PC-3 (cell line): ENCODE results near the gene UGT1A10. TPM values are rescaled to one million over a fixed set of nuclear protein-coding genes. Genes with fewer than 3 reads are reported as not detected.
"Not testable (repeated sequence)": the region's sequence is repeated elsewhere in the genome, so short reads cannot be mapped to it uniquely, and the experiment has no call there.

ENCODE experiments used
- ATAC-seq: fragments of 200-7000 bp; cut with Tn5 transposase; 2 replicates; pipeline ENCODE4 v1.9.1; 2020; ENCODE audit warnings: mild to moderate bottlenecking, moderate library complexity
- BruUV-seq: library from RNA; stranded (reverse); fragments of 400-500 nt; replicated peaks from 2 replicates; lab custom pipeline; 2021; lab: Mats Ljungman, UMichigan
- CTCF ChIA-PET: fragments of 300-600 bp; sonication (Branson Sonifier 250); formaldehyde crosslinking; loops from one replicate; lab custom pipeline; 2022; ENCODE audit warnings: antibody characterized with exemption; lab: Charles Lee
- POLR2A ChIA-PET: fragments of 300-600 bp; sonication (Branson Sonifier 250); formaldehyde crosslinking; loops from one replicate; lab custom pipeline; 2022; ENCODE audit warnings: antibody characterized with exemption; ENCODE audit not compliant: unreplicated experiment; lab: Charles Lee
- DNase-seq: peaks from one replicate; pipeline ENCODE4 v3.0.0-alpha.2; 2015
- H2AFZ ChIP-seq: fragments of 300-600 bp; sonication (generic); 2 replicates; pipeline ENCODE4 v1.6.0; 2016; ENCODE audit warnings: antibody characterized with exemption, low read length
- H3F3A ChIP-seq: fragments of 300-600 bp; sonication (generic); one replicate; pipeline ENCODE4 v1.6.0; 2017; ENCODE audit warnings: antibody characterized with exemption, low read length, control low read depth, mild to moderate bottlenecking; ENCODE audit not compliant: unreplicated experiment
- H3K27ac ChIP-seq: fragments of 300-600 bp; sonication (generic); 2 replicates; pipeline ENCODE4 v1.5.1; 2016; ENCODE audit warnings: mild to moderate bottlenecking, low read length
- H3K27me3 ChIP-seq: fragments of 300-600 bp; sonication (generic); 2 replicates; pipeline ENCODE4 v1.6.1; 2016; ENCODE audit warnings: low read length, mixed read lengths
- H3K36me3 ChIP-seq: fragments of 300-600 bp; sonication (generic); 2 replicates; pipeline ENCODE4 v1.6.1; 2016; ENCODE audit warnings: low read depth, mixed run types, low read length, mixed read lengths
- H3K4me1 ChIP-seq: fragments of 300-600 bp; sonication (generic); 2 replicates; pipeline ENCODE4 v1.5.1; 2016; ENCODE audit warnings: low read length; ENCODE audit not compliant: insufficient read depth
- H3K4me2 ChIP-seq: fragments of 300-600 bp; sonication (generic); 2 replicates; pipeline ENCODE4 v1.6.0; 2016; ENCODE audit warnings: low read length
- H3K4me3 ChIP-seq: fragments of 300-600 bp; sonication (generic); 2 replicates; pipeline ENCODE4 v1.5.1; 2016; ENCODE audit warnings: mild to moderate bottlenecking, low read length, mixed read lengths
- H3K79me2 ChIP-seq: fragments of 300-600 bp; sonication (generic); 2 replicates; pipeline ENCODE4 v1.6.1; 2017; ENCODE audit warnings: low read length, mixed read lengths
- H3K9ac ChIP-seq: fragments of 300-600 bp; sonication (generic); 2 replicates; pipeline ENCODE4 v1.6.0; 2016; ENCODE audit warnings: mild to moderate bottlenecking, low read length
- H3K9me2 ChIP-seq: fragments of 300-600 bp; sonication (generic); replicated peaks from 2 replicates; pipeline ENCODE4 v1.6.1; 2016; ENCODE audit warnings: mixed run types, low read length, mixed read lengths
- H3K9me3 ChIP-seq: fragments of 300-600 bp; sonication (generic); 2 replicates; pipeline ENCODE4 v1.6.1; 2016; ENCODE audit warnings: low read length, mixed read lengths
- H4K20me1 ChIP-seq: fragments of 300-600 bp; sonication (generic); 2 replicates; pipeline ENCODE4 v1.6.1; 2016; ENCODE audit warnings: low read length, mixed read lengths
- CTCF ChIP-seq: fragments of 300-600 bp; sonication (generic); conservative IDR thresholded peaks from 2 replicates; pipeline ENCODE4 v1.5.1; 2017; ENCODE audit warnings: antibody characterized with exemption, low read depth, mild to moderate bottlenecking, low read length
- EZH2 ChIP-seq: fragments of 300-600 bp; sonication (generic); IDR thresholded peaks from one replicate; pipeline ENCODE4 v1.6.1; 2017; ENCODE audit warnings: antibody characterized with exemption, mild to moderate bottlenecking, low read length; ENCODE audit not compliant: unreplicated experiment
- EZH2phosphoT487 ChIP-seq: fragments of 300-600 bp; sonication (generic); IDR thresholded peaks from 2 replicates; pipeline ENCODE4 v1.6.1; 2018; ENCODE audit warnings: mild to moderate bottlenecking, antibody characterized with exemption, low read length, borderline replicate concordance
- intact Hi-C: fragments of 100-400 bp; cut with micrococcal nuclease; formaldehyde crosslinking; loops from 2 replicates; pipeline ENCODE4 v1.9.0; 2023
- total RNA-seq: library from RNA; depleted of rRNA; stranded (reverse); fragments of >200 nt; gene quantifications from 2 replicates; pipeline ENCODE4 v1.2.3, GENCODE V29; 2014

The UGT1A10 gene
- total RNA-seq, 1 experiment from 2014 or later = not detected

GRCh38 chr2:233638836-233639235 lies 2.6 kb downstream of the UGT1A10 start:
- H3K27me3 ChIP-seq = no peaks in the 10 kb centered on the region
- H3K79me2 ChIP-seq = no peaks in the 10 kb centered on the region
- H2AFZ ChIP-seq = no peak overlapping the region
- H3K9ac ChIP-seq = no peak overlapping the region
- TF ChIP-seq EZH2phosphoT487 = no peak
- no peak for TF ChIP-seq CTCF
- no peak for TF ChIP-seq EZH2
- H3K9me2 ChIP-seq = no peaks in the 10 kb centered on the region
- no TSS peak for BruUV-seq
- H3K4me1 ChIP-seq = no peaks in the 10 kb centered on the region
- no peaks in the 10 kb centered on the region for H3K36me3 ChIP-seq
- ATAC-seq = no peak; the same call in 1 of the 2 replicates
- H3F3A ChIP-seq = no peaks in the 10 kb centered on the region
- H3K9me3 ChIP-seq = no peaks in the 10 kb centered on the region
- CTCF ChIA-PET = no interaction called here
- H3K4me2 ChIP-seq = no peak overlapping the region
- intact Hi-C loops = no loop called here
- no peak overlapping the region for H3K27ac ChIP-seq
- H3K4me3 ChIP-seq = no peak overlapping the region
- DNase-seq = no peak
- POLR2A ChIA-PET = no interaction called here
- no peaks in the 10 kb centered on the region for H4K20me1 ChIP-seq

GRCh38 chr2:233639860-233640259 lies 3.6 kb downstream of the UGT1A10 start:
- H3K27ac ChIP-seq = no peak overlapping the region
- CTCF ChIA-PET = no interaction called here
- intact Hi-C loops = no loop called here
- no peaks in the 10 kb centered on the region for H3F3A ChIP-seq
- H3K27me3 ChIP-seq = no peaks in the 10 kb centered on the region
- ATAC-seq = no peak
- no peaks in the 10 kb centered on the region for H4K20me1 ChIP-seq
- H3K9me3 ChIP-seq = no peaks in the 10 kb centered on the region
- H3K4me3 ChIP-seq = no peak overlapping the region
- H3K79me2 ChIP-seq = no peaks in the 10 kb centered on the region
- no peaks in the 10 kb centered on the region for H3K36me3 ChIP-seq
- H3K4me2 ChIP-seq = no peak overlapping the region
- no peak for DNase-seq
- TF ChIP-seq CTCF (no peak), EZH2phosphoT487 (no peak), EZH2 (no peak)
- H3K9me2 ChIP-seq = no peaks in the 10 kb centered on the region
- POLR2A ChIA-PET = no interaction called here
- no peak overlapping the region for H2AFZ ChIP-seq
- no peaks in the 10 kb centered on the region for H3K4me1 ChIP-seq
- H3K9ac ChIP-seq = no peak overlapping the region
- no TSS peak for BruUV-seq

GRCh38 chr2:233643128-233643527 lies 6.9 kb downstream of the UGT1A10 start:
- intact Hi-C loops = no loop called here
- H3K4me1 ChIP-seq = no peaks in the 10 kb centered on the region
- H3K4me2 ChIP-seq = no peak overlapping the region
- no peak overlapping the region for H2AFZ ChIP-seq
- ChIA-PET POLR2A (no interaction called here), CTCF (no interaction called here)
- no peaks in the 10 kb centered on the region for H3K9me2 ChIP-seq
- H3K36me3 ChIP-seq = no peaks in the 10 kb centered on the region; the same call in 1 of the 2 replicates
- H3K27me3 ChIP-seq = no peaks in the 10 kb centered on the region
- no peak overlapping the region for H3K4me3 ChIP-seq
- ATAC-seq = peak; percentile 50; the same call in 1 of the 2 replicates
- BruUV-seq = no TSS peak
- H3F3A ChIP-seq = no peaks in the 10 kb centered on the region
- H3K79me2 ChIP-seq = no peaks in the 10 kb centered on the region
- no peaks in the 10 kb centered on the region for H3K9me3 ChIP-seq
- H4K20me1 ChIP-seq = no peaks in the 10 kb centered on the region
- TF ChIP-seq CTCF = peak; percentile 48; the same call in 1 of the 2 replicates
- no peak for TF ChIP-seq EZH2phosphoT487
- no peak for TF ChIP-seq EZH2
- H3K9ac ChIP-seq = no peak overlapping the region
- peak; percentile 54 for DNase-seq
- no peak overlapping the region for H3K27ac ChIP-seq

- DNase-seq, H3K4me2 ChIP-seq, H3K9me3 ChIP-seq, H2AFZ ChIP-seq, BruUV-seq, H3F3A ChIP-seq, H3K36me3 ChIP-seq, H3K9me2 ChIP-seq, H3K4me1 ChIP-seq, H4K20me1 ChIP-seq, CTCF ChIA-PET, H3K27me3 ChIP-seq, H3K27ac ChIP-seq, H3K79me2 ChIP-seq, H3K4me3 ChIP-seq, POLR2A ChIA-PET, ATAC-seq, intact Hi-C loops, H3K9ac ChIP-seq: not testable (repeated sequence)
Observed at GRCh38 chr2:233646033-233646432, 9.8 kb downstream of the UGT1A10 start.
